HG03378 (cell line): Measurements from ENCODE around the gene SNRNP200.

Experiments
- ATAC-seq: cut with Tn5 transposase; IDR thresholded peaks from one replicate; pipeline ENCODE4 v1.9.1; 2021; ENCODE audit warnings: mild to moderate bottlenecking, moderate library complexity; ENCODE audit not compliant: unreplicated experiment

The SNRNP200 gene

GRCh38 chr2:96305091-96305978 is at the start of gene SNRNP200:
TSS of gene SNRNP200 (minus strand) at chr2:96305546. CDS start at chr2:96305437, 109 bp downstream.
- ATAC-seq: peak; percentile 77

- ATAC-seq: no peak
These were observed 49.1 kb upstream of the SNRNP200 start for GRCh38 chr2:96354492-96354891.

GRCh38 chr2:96353606-96354101 is 48.3 kb upstream of the SNRNP200 start:
- no peak for ATAC-seq

- no peak for ATAC-seq
These were observed 47.8 kb upstream of the SNRNP200 start for GRCh38 chr2:96353032-96353561.

GRCh38 chr2:96347395-96347794 is 42.0 kb upstream of the SNRNP200 start:
- ATAC-seq: no peak

GRCh38 chr2:96345868-96346462 is 40.6 kb upstream of the SNRNP200 start:
- no peak for ATAC-seq

- no peak for ATAC-seq
These were observed 40.1 kb upstream of the SNRNP200 start for GRCh38 chr2:96345438-96345837.

- ATAC-seq: peak; percentile 80
These were observed 38.7 kb upstream of the SNRNP200 start for GRCh38 chr2:96344011-96344410.

GRCh38 chr2:96342085-96342484 is 36.7 kb upstream of the SNRNP200 start:
- ATAC-seq: peak; percentile 37

GRCh38 chr2:96341641-96342040 is 36.3 kb upstream of the SNRNP200 start:
- no peak for ATAC-seq

- no peak for ATAC-seq
These were observed 35.4 kb upstream of the SNRNP200 start for GRCh38 chr2:96340493-96341414.

GRCh38 chr2:96336873-96337272 is 31.5 kb upstream of the SNRNP200 start:
- ATAC-seq: no peak

GRCh38 chr2:96336104-96336775 is 30.9 kb upstream of the SNRNP200 start:
- ATAC-seq: peak; percentile 22

- ATAC-seq: no peak
These were observed 28.4 kb upstream of the SNRNP200 start for GRCh38 chr2:96333708-96334107.

- no peak for ATAC-seq
These were observed 25.1 kb upstream of the SNRNP200 start for GRCh38 chr2:96330407-96330806.

GRCh38 chr2:96329874-96330273 is 24.5 kb upstream of the SNRNP200 start:
- no peak for ATAC-seq

GRCh38 chr2:96329456-96329855 is 24.1 kb upstream of the SNRNP200 start:
- no peak for ATAC-seq

GRCh38 chr2:96326990-96327820 is 21.9 kb upstream of the SNRNP200 start:
- no peak for ATAC-seq

GRCh38 chr2:96326564-96326963 is 21.2 kb upstream of the SNRNP200 start:
- ATAC-seq: no peak
